GM12878 (cell line): ENCODE measurements around the gene CEBPG. TPM values are rescaled to one million over a fixed set of nuclear protein-coding genes. Genes with fewer than 3 reads are reported as not detected.

ENCODE experiments used
- ATAC-seq: fragments of 200-7000 bp; cut with Tn5 transposase; 3 replicates; pipeline ENCODE4 v1.9.1; 2020; ENCODE audit warnings: mild to moderate bottlenecking, moderate library complexity
- BruUV-seq: library from RNA; stranded (reverse); fragments of 400-500 nt; replicated peaks from 2 replicates; lab custom pipeline; 2021; lab: Mats Ljungman, UMichigan
- CTCF ChIA-PET: fragments of 300-600 bp; sonication (Branson Sonifier 250); formaldehyde crosslinking; extraction: SDS; loops from one replicate; lab custom pipeline; 2021; ENCODE audit warnings: inconsistent platforms; lab: Yijun Ruan, JAX
- POLR2A ChIA-PET: fragments of 350-600 bp; formaldehyde crosslinking; extraction: SDS; loops from one replicate; lab custom pipeline; 2021; ENCODE audit warnings: inconsistent platforms; lab: Charles Lee
- RAD21 ChIA-PET: fragments of 300-600 bp; sonication (Branson Sonifier 250); formaldehyde crosslinking; loops from one replicate; lab custom pipeline; 2023; ENCODE audit warnings: antibody characterized with exemption; ENCODE audit not compliant: unreplicated experiment; lab: Charles Lee
- SMC1A ChIA-PET: fragments of 300-600 bp; sonication (Branson Sonifier 250); formaldehyde crosslinking; loops from one replicate; lab custom pipeline; 2023; ENCODE audit not compliant: unreplicated experiment, uncharacterized antibody; lab: Charles Lee
- DNase-seq: peaks from one replicate; pipeline ENCODE4 v3.0.0-alpha.2; 2011; ENCODE audit warnings: low read depth, low spot score
- FAIRE-seq: peaks from 3 replicates; lab custom pipeline; 2011; peaks lifted over from hg19 to GRCh38; lab: Jason Lieb, UNC
- H2AFZ ChIP-seq: 2 replicates; pipeline ENCODE4 v1.6.0; 2011; ENCODE audit warnings: low read depth, low read length, control low read depth; ENCODE audit not compliant: control insufficient read depth
- H3K27ac ChIP-seq: 2 replicates; pipeline ENCODE4 v1.5.1; 2011; ENCODE audit warnings: control low read depth; ENCODE audit not compliant: control insufficient read depth, insufficient read depth
- H3K27me3 ChIP-seq, 2 experiments: replicated peaks in 1 of 2; 2 replicates each; pipeline versions ENCODE4 v1.6.0 to v1.6.1; 2011; ENCODE audit warnings: low read length in 1 of 2; ENCODE audit not compliant: control insufficient read depth in 2 of 2, insufficient read depth in 2 of 2
- H3K36me3 ChIP-seq, 2 experiments: 2 replicates each; pipeline ENCODE4 v1.5.1; 2011; ENCODE audit warnings: low read length in 1 of 2; ENCODE audit not compliant: control insufficient read depth in 2 of 2, insufficient read depth in 2 of 2
- H3K4me1 ChIP-seq: 2 replicates; pipeline ENCODE4 v1.6.1; 2011; ENCODE audit warnings: mild to moderate bottlenecking, low read length, moderate library complexity, mixed read lengths; ENCODE audit not compliant: control insufficient read depth, insufficient read depth
- H3K4me2 ChIP-seq: 2 replicates; pipeline ENCODE4 v1.6.0; 2011; ENCODE audit warnings: control low read depth; ENCODE audit not compliant: control insufficient read depth, insufficient read depth
- H3K4me3 ChIP-seq: fragments of 200-600 bp; sonication (generic); 2 replicates; pipeline ENCODE4 v1.5.1; 2016
- H3K79me2 ChIP-seq: 2 replicates; pipeline ENCODE4 v1.6.0; 2011; ENCODE audit warnings: low read length; ENCODE audit not compliant: control insufficient read depth, insufficient read depth
- H3K9ac ChIP-seq: 2 replicates; pipeline ENCODE4 v1.8.0; 2011; ENCODE audit warnings: low read length, control low read depth, mixed read lengths; ENCODE audit not compliant: control insufficient read depth, insufficient read depth
- H3K9me3 ChIP-seq: replicated peaks from 3 replicates; pipeline ENCODE4 v1.5.1; 2011; ENCODE audit warnings: mild to moderate bottlenecking, low read length; ENCODE audit not compliant: control insufficient read depth, insufficient read depth
- H4K20me1 ChIP-seq: 2 replicates; pipeline ENCODE4 v1.6.0; 2011; ENCODE audit not compliant: control insufficient read depth, insufficient read depth
- CTCF ChIP-seq, 3 experiments: IDR thresholded peaks in 2 of 3; conservative IDR thresholded peaks in 1 of 3; 2 replicates each; pipeline ENCODE4 v1.5.1; 2011; ENCODE audit warnings: low read depth in 3 of 3, low read length in 3 of 3, mild to moderate bottlenecking in 3 of 3, control low read depth in 2 of 3, moderate library complexity in 2 of 3, inconsistent platforms in 1 of 3, mixed read lengths in 1 of 3; ENCODE audit not compliant: control insufficient read depth in 2 of 3, insufficient read depth in 1 of 3; ENCODE audit errors: extremely low read depth in 1 of 3
- HSF1 ChIP-seq: fragments of 150-350 bp; IDR thresholded peaks from 2 replicates; pipeline ENCODE4 v1.6.1; 2014; ENCODE audit warnings: mild to moderate bottlenecking, low read depth, low read length
- RAD21 ChIP-seq: IDR thresholded peaks from 2 replicates; pipeline ENCODE4 v1.6.1; 2011; ENCODE audit warnings: mild to moderate bottlenecking, low read depth, low read length, moderate library complexity; ENCODE audit not compliant: insufficient read depth
- SMC3 ChIP-seq: IDR thresholded peaks from 2 replicates; pipeline ENCODE4 v1.6.1; 2011; ENCODE audit warnings: low read length, improper control_type of control experiment, borderline replicate concordance
- WGBS: methylation state at CpG from one replicate; pipeline ENCODE4 v1.1.6; 2016; ENCODE audit warnings: low lambda C conversion rate; ENCODE audit not compliant: insufficient replicate concordance, insufficient coverage; ENCODE audit errors: missing lambda C conversion rate; 5-methylcytosine and 5-hydroxymethylcytosine counted together
- in situ Hi-C: fragments of 300-500 bp; cut with MboI; formaldehyde crosslinking; loops from 9 replicates; pipeline ENCODE4 v1.14.3; 2018; ENCODE audit warnings: mixed read lengths
- intact Hi-C: fragments of 100-400 bp; cut with micrococcal nuclease; formaldehyde crosslinking; loops from one replicate; pipeline ENCODE4 v1.14.2; 2022; ENCODE audit not compliant: unreplicated experiment
- polyA plus RNA-seq, 11 experiments: library from polyadenylated mRNA; depleted of rRNA in 4 of 11; unstranded in 6 of 11; stranded (reverse) in 5 of 11; fragments of >200 nt; fragmentation: Nextera tagmentation in 4 of 11; fragmentation: Illumina TruSeq in 1 of 11; extraction: Ambion mirVana in 4 of 11; extraction: Trizol in 1 of 11; gene quantifications; 1 replicate in 1 of 11; 2 replicates in 10 of 11; pipeline versions ENCODE4 v1.2.1 to v1.2.3, GENCODE V29; 2011 to 2016; ENCODE audit warnings: inconsistent platforms in 2 of 11, missing spikeins in 2 of 11, low read depth in 1 of 11
- total RNA-seq, 4 experiments: library from RNA; depleted of rRNA in 3 of 4; stranded (reverse); fragments of >200 nt in 3 of 4; fragmentation: Illumina TruSeq in 1 of 4; extraction: Trizol in 1 of 4; gene quantifications; 2 replicates each; pipeline versions ENCODE4 v1.2.1 to v1.2.3, GENCODE V29; 2013 to 2021

The CEBPG gene
- total and polyA plus RNA-seq, 10 of the 15 experiments (the other 5 are each of a cell fraction or from before 2014, with no cell fraction given): 5.2 to 22.4 (median 20.0) TPM

GRCh38 chr19:33416307-33417215 is 43.1 kb downstream of the CEBPG start:
- Histone ChIP-seq H3K4me1 (no peaks in the 10 kb centered on the region), H2AFZ (no peak overlapping the region), H3K36me3 (no peaks in the 10 kb centered on the region), H3K27ac (no peak overlapping the region), H3K9ac (no peak overlapping the region), H4K20me1 (no peaks in the 10 kb centered on the region; the same call in 1 of the 2 replicates), H3K27me3 (no peaks in the 10 kb centered on the region), H3K4me3 (no peak overlapping the region), H3K9me3 (no peaks in the 10 kb centered on the region), H3K79me2 (no peaks in the 10 kb centered on the region), H3K4me2 (peak overlapping the region; percentile 34)
- ChIA-PET SMC1A (no interaction called here), POLR2A (no interaction called here), CTCF (interaction anchor here (0.7 to 1.9 kb wide), 15 partner anchors 10 to 355 kb away, joined by 3 to 12 read pairs (median 3); no protein-coding TSS in a partner anchor), RAD21 (interaction anchor here (0.8 kb wide), 1 partner anchor 14 kb away, joined by 3 read pairs; no protein-coding TSS in a partner anchor)
- peak; percentile 86 for ATAC-seq
- WGBS: 40% methylated on average over 27 of the region's 27 CpGs
- DNase-seq: no peak
- TF ChIP-seq CTCF (IDR thresholded peaks at IDR 0.05 in 2 of 3, conservative IDR thresholded peaks at IDR 0.05 in 1 of 3; ENCODE audit: control insufficient read depth in 2 of 3, extremely low read depth in 1 of 3, insufficient read depth in 1 of 3, low read depth in 3 of 3, low read length in 3 of 3): peak; percentile 62 to 76 (median 66)
- TF ChIP-seq SMC3: peak; percentile 41; the same call in 1 of the 2 replicates
- no peak for TF ChIP-seq HSF1
- peak; percentile 29; the same call in 1 of the 2 replicates for TF ChIP-seq RAD21
- in situ Hi-C loops: no loop called here
- no TSS peak for BruUV-seq
- intact Hi-C loops: no loop called here
- FAIRE-seq: peak; percentile 47
